HS-27A (cell line): Measurements from ENCODE around the gene XRCC4.
"Not testable (repeated sequence)": the region's sequence is repeated elsewhere in the genome, so short reads cannot be mapped to it uniquely, and the experiment has no call there.

Experiments used
- DNase-seq: peaks from one replicate; pipeline ENCODE4 v3.0.0-alpha.2; 2012; ENCODE audit warnings: low read depth, missing footprints

XRCC4 gene

GRCh38 chr5:83348281-83348780, 271.0 kb downstream of the XRCC4 start:
- DNase-seq = no peak

GRCh38 chr5:83353231-83353630, 275.9 kb downstream of the XRCC4 start:
- DNase-seq = no peak

DNA sequence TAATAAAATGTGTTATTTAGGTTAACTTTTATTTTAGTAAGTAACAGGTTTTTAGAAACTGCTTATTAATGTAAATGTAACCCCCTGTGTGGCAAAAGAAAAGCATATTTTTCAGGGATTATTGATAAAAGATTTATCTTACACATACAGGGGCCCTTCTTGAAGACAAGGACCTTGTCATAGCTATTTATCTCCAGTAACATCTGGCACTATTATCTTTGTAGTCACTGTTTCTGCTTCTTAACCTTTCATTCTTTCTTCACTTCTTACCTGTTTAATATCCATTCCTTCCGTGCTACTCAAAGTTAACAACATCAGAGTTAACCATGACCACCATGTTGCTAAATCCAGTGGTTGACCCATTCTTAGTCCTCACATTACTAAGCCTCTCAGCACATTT, 276.4 kb downstream of the XRCC4 start:
- DNase-seq = no peak

GRCh38 chr5:83354958-83355357, 277.6 kb downstream of the XRCC4 start:
- DNase-seq = no peak

DNA sequence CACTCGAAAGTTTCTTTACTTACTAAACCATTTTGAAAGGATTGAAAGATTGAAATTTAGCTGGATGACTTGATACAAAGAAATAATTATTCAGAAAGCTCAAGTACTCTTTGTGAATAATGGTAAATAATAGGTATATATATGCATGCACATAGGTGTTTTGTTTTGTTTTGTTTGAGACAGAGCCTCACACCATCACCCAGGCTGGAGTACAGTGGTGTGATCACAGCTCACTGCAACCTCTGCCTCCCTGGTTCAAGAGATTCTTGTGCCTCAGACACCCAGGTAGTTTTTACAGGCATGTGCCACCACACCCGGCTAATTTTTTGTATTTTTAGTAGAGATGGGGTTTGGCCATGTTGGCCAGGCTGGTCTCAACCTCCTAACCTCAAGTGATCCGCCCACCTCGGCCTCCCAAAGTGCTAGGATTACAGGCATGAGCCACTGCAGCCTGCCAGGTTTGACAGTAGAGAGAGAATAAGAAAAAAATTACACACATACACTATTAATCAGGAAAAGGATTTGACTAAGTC, 278.2 kb downstream of the XRCC4 start:
- DNase-seq = not testable (repeated sequence)

GRCh38 chr5:83357621-83358231, 280.4 kb downstream of the XRCC4 start:
- DNase-seq = no peak

DNA sequence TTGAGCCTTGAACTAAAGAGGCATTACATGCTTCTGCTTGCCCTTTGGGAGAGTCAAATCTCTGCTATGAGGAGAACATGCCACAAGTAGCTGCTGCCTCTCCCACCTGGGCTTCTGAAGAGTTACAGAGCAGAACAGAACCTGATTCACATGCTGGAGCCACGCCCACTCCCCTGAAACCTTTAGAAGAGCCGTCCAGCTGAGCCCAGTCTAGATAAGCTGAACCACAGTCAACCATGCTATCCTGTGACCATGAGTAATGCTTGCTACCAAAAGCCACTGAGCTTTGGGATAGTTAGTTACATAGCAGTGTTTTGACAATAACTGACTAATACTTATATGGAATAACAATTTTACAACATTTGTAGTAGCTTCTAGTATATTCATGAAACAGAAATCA, 283.2 kb downstream of the XRCC4 start:
- DNase-seq = no peak

GRCh38 chr5:83362526-83362925, 285.2 kb downstream of the XRCC4 start:
- no peak for DNase-seq

DNA sequence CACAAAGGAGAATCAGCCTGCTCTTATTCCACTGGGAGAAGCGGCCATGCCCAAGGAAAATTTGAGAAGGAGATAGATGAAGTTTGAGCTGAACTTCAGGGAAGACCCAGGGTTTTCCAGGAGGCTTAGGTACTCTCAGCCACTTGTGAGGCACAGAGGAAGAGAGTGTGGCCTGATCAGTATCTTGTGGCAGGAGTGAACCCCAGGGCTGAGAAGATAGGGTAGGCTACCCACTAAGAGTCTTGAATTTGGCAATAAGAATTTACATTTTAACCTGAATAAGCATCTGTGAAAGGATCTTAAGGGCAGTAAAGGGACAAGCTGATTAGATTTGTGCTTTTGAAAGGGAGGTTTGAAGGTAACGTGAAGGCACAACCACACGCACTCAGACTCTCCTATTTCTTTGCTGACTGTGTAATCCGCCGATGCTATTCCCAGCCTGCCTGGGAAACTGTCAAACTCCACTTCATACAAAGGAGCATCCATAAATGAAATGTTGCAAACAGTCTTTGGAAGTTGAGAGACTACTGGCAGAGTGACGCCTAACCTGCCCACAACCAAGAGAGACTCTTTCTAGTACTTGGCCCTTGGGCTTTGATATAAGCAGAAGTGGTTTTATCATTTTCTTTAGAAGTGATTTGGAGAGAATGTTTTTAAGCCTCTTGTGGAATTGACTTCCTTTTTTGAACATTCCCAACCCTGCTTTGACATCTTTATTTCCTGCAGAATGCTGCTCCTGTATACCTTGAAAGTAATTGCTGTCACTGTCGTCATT, 286.0 kb downstream of the XRCC4 start:
- no peak for DNase-seq

- no peak for DNase-seq
These were observed 286.5 kb downstream of the XRCC4 start for GRCh38 chr5:83363886-83364275.

- no peak for DNase-seq
These were observed 287.3 kb downstream of the XRCC4 start for GRCh38 chr5:83364312-83365299.

GRCh38 chr5:83368319-83368718, 291.0 kb downstream of the XRCC4 start:
- DNase-seq = peak; percentile 51

GRCh38 chr5:83368835-83369234, 291.5 kb downstream of the XRCC4 start:
- DNase-seq = no peak

DNA sequence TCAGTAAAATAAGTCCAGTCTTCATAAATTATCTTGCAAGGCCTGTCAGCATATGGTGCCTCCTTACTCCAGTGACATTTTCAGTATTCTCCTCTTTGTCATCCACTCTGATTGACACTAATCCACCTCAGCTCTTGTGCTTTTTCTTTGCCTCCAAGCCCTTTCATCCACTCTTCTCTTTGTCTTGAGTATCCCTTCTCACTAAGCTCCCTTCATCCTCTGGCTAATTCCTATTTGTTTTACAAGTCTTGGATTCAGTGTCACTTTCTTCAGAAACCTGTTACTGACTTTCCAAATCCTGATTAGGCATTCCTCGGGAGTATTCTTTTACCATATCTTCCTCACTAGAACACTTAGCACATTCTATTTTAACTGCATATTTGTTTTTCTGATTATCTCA, 293.6 kb downstream of the XRCC4 start:
- no peak for DNase-seq

- DNase-seq = no peak
These were observed 294.4 kb downstream of the XRCC4 start for GRCh38 chr5:83371726-83372125.

- DNase-seq = no peak
These were observed 297.2 kb downstream of the XRCC4 start for GRCh38 chr5:83374547-83374946.

- DNase-seq = no peak
These were observed 297.9 kb downstream of the XRCC4 start for GRCh38 chr5:83375049-83375745.

- DNase-seq = no peak
These were observed 299.1 kb downstream of the XRCC4 start for GRCh38 chr5:83376461-83376860.

- DNase-seq = no peak
These were observed 300.0 kb downstream of the XRCC4 start for GRCh38 chr5:83377131-83377865.

DNA sequence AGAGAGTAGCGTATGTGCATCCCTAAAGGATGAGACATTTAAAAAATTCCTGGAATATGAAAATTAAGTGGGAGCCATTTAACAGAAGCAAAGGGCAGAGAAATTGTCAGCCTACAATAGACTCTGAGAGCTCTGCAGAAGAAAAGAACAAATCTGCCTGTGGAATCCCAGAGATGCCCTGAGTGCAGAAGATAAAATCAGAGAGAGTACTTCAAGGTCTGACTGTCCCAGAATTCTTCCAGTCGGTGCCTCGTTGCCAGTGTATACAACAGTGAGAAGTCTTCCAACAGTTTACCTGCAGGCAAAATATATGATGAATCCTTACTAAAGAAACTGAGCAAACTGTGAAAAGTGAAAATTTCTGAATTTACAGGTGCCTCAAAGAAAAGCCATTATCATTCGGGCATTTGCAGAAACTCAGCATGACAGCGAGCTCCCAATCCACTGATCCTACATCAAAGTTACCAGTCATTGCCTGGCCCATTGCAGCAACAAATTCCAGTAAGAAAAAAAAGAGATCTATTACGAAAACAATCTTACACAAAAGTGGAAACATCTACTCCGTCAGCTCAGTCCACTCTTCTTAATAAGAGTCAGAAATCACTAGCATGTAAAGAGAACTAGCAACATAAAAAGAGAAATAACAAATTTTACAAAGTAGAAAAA, 301.4 kb downstream of the XRCC4 start:
- no peak for DNase-seq
